GM21360 (cell line): Measurements from ENCODE around the gene ENDOG.
"Not testable (repeated sequence)": the region's sequence is repeated elsewhere in the genome, so short reads cannot be mapped to it uniquely, and the experiment has no call there.

Experiments used
- ATAC-seq: cut with Tn5 transposase; IDR thresholded peaks from one replicate; pipeline ENCODE4 v1.9.1; 2021; ENCODE audit warnings: mild to moderate bottlenecking, moderate library complexity; ENCODE audit not compliant: unreplicated experiment

The ENDOG gene

DNA sequence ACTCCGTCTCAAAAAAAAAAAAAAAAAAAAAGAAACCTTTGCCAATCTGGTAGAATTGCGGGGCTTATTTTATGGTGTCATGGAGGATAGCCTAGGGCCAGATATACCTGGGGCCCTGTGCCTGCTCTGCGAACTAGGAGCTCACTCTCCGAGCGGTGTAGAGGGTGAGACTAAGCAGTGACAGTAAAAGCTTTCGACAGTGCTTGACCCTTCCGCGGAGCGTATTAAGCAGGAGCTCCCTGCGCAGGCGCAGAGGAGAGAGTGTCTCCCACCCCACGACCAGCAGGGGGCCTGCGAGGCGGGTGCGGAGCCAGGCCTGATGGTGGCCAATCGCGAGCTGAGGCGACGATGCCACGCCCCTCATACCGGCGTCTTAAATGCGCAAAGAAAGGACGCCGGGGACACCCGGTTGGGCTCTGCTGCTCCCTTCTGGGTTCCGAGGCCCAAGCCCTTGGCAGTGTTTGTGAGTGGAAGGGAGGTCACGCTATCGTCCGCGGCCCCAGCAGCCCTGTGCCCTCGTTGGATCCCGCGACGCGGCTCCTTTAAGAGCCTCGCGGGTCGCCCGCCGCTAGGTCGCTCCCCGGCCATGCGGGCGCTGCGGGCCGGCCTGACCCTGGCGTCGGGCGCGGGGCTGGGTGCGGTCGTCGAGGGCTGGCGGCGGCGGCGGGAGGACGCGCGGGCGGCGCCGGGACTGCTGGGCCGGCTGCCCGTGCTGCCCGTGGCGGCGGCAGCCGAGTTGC, at the start of gene ENDOG:
TSS of gene ENDOG (plus strand) at position 402 of the 740 bp plus-strand sequence. CDS start at position 587, 185 bp downstream.
- peak; percentile 85 for ATAC-seq

DNA sequence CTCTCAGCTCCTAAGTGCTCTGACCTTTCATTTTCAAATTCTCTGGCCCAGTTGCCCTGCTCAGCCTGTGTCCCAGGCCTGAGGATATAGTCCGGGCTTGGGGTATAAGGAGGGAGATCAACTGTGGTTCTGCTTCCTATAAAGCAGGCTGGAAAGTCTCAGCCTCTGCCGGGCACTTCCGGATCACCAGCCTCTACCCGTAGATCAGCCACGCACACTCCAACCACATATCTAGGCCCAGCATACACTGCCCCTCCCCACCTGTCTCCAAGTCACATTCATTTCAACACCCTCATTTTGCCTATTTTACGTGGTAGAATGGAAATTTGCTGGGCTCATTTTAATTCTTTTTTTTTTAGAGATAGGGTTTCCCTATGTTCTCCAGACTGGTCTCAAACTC, 49.7 kb upstream of the ENDOG start:
- no peak for ATAC-seq

DNA sequence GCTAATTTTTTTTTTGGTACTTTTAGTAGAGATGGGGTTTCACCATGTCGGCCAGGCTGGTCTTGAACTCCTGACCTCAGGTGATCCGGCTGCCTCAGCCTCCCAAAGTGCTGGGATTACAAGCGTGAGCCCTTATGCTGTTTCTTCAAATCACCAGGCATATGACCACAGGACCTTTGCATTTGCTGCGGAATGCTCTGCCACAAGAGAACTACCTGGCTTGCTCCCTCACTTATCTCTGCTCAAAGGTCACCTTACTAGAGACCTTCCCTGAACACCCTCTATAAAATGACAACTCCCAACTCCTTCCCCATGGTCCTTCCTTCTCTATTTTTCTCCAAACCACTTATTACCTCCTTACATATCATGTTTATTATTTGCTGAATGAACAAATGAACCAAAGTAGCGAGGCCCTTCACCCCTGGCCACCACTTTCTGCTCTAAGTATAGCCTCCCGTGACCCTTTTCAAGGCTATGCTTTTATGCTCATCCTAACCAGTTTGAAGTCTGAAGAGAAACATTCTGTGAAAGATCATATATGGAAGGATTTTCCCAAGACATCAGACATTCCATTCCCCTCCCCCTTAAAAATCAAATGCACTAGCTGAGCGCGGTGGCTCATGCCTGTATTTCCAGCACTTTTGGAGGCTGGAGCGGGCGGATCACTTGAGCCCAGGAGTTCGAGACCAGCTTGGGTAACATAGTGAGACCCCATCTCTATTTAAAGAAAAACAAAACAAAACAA, 47.8 kb upstream of the ENDOG start:
- no peak for ATAC-seq

GRCh38 chr9:128771094-128771721, 47.1 kb upstream of the ENDOG start:
- ATAC-seq = peak; percentile 17

DNA sequence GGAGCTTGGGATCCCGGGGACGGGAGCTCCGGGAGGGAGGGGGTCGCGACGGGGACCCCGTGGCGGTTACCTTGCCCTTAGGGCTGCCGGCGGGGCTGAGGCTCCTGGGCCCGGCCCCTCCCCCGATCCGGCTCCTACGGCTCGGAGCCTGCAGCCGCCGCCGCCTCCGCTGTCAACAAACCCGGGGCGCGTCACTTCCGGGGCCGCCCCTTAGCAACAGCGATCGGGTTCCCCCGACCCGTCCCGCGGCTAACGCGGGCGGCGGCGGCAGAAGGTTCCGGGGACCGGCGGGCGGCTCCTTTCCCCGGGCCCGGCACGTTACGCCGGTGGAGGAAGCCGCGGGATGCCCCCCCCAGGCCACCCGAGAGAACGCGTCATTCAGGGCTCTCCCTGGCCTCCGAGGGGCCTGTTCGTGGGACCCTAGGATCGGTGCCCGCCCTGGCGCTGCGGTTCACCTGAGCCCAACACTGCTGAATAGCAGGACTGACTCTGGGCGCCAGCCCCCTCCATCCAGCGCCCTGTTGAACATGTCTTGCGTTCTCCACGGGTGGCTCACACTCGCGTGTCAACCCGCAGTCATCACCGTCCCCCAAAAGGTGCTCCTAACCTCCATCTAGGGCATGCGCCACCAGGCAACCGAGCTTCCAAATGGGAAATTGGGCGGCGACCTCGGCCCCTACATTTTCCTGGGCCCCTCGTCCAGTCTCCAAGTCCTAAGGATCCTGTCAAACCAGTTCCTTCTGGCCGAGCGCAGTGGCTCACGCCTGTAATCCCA, 46.4 kb upstream of the ENDOG start, which contains the start of gene ZER1:
TSS of gene ZER1 (minus strand) at position 183 of the 775 bp plus-strand sequence. CDS start 16,362 bp downstream, outside the sequence.
- peak; percentile 85 for ATAC-seq

GRCh38 chr9:128773049-128773448, 45.3 kb upstream of the ENDOG start:
- ATAC-seq = no peak

- ATAC-seq = no peak
Observed at GRCh38 chr9:128774804-128775203, 43.5 kb upstream of the ENDOG start.

GRCh38 chr9:128780093-128780492, 38.2 kb upstream of the ENDOG start:
- ATAC-seq = not testable (repeated sequence)

GRCh38 chr9:128781187-128782070, 36.9 kb upstream of the ENDOG start:
- ATAC-seq = no peak

DNA sequence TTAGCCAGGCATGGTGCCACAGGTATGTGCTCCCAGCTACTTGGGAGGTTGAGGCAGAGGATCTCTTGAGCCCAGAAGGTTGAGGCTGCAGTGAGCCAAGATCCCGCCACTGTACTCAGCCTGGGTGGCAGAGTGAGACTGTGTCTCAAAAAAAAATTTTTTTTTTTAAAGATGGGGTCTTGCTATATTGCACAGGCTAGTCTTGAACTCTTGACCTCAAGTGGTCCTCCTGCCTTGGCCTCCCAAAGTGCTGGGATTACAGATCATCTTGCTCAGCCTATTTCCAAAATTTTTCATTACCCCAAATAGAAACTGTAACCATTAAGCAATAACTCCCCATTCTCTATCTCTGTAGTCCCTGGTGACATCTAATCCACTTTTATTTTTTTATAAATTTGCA, 35.6 kb upstream of the ENDOG start:
- ATAC-seq = no peak

- no peak for ATAC-seq
Observed at GRCh38 chr9:128785427-128785826, 32.9 kb upstream of the ENDOG start.

GRCh38 chr9:128786681-128787601, 31.4 kb upstream of the ENDOG start, which contains the start of gene TBC1D13:
TSS of gene TBC1D13 (plus strand) at chr9:128787253. CDS start at chr9:128787354, 101 bp downstream.
- peak; percentile 91 for ATAC-seq

GRCh38 chr9:128787659-128788058, 30.6 kb upstream of the ENDOG start:
- ATAC-seq = no peak

- no peak for ATAC-seq
Observed at GRCh38 chr9:128788445-128788844, 29.9 kb upstream of the ENDOG start.

DNA sequence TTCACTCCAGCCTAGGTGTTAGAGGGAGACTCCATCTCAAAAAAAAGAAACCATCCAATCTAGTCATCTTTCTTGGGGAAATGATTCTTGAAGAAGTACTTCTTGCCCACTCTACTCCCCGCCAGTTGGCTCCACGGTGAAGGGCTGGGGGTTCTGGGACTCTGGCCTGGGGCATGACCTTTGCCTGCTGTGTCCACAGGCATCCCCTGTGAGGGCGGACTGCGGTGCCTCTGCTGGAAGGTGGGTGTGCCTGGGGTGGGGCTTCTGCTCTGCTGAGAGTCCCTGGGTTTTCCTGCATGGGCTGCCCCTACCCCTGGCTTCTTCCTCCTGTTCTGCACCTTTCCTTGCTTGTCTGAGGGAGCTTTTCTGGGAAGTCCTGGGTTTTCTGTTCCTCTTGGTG, 27.8 kb upstream of the ENDOG start:
- ATAC-seq = no peak

- ATAC-seq = no peak
Observed at GRCh38 chr9:128792134-128792533, 26.2 kb upstream of the ENDOG start.

DNA sequence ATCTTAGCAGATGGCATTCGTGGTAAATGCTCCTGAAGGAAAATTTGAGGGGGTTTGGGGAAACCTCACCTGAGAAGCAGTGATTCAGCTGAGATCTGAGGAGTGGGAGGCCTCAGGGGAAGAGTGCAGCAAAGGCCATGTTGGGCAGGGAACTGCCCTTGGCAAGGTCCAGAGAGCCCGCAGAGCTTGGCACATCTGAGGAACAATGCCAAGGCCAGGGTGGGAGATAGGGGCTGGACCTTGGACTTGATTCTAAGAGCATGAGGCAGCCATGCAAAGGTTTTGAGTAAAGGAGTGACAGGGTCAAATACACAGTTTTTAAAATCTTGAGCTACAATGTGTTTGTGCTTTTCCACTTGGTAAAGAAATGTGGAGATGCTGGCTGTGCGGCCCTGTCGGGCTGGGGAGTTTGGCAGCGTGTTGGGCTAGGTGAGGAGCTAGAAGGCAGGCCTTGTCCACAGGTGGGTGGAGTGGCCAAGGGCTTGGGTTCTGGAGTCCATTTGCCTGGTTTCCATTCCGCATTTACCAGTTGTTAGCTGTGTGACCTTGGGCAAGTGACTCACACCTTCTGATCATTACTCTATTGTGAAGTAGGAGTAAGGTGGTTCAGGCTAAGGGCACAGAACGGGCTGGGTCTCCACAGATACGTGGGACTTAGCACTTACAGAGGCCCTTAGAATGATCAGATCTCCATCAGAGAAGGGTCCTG, 25.2 kb upstream of the ENDOG start:
- no peak for ATAC-seq

GRCh38 chr9:128794961-128795360, 23.3 kb upstream of the ENDOG start:
- ATAC-seq = not testable (repeated sequence)
